COLO668 (cell line): Measurements from ENCODE around the gene RDH5.
"Not testable (repeated sequence)": the region's sequence is repeated elsewhere in the genome, so short reads cannot be mapped to it uniquely, and the experiment has no call there.

ENCODE experiments used
- DNase-seq: peaks from one replicate; lab custom pipeline; 2025; ENCODE audit not compliant: unreplicated experiment; lab: John Stamatoyannopoulos, UW

The RDH5 gene

GRCh38 chr12:55744340-55745030, 24.3 kb downstream of the RDH5 start:
- DNase-seq: no peak

GRCh38 chr12:55745361-55746173, 25.4 kb downstream of the RDH5 start:
- no peak for DNase-seq

- no peak for DNase-seq
Measured at GRCh38 chr12:55746174-55746912, 26.1 kb downstream of the RDH5 start.

GRCh38 chr12:55746913-55747231, 26.7 kb downstream of the RDH5 start:
- DNase-seq: no peak

GRCh38 chr12:55748230-55748993, 28.2 kb downstream of the RDH5 start:
- DNase-seq: no peak

GRCh38 chr12:55755246-55755645, 35.1 kb downstream of the RDH5 start:
- DNase-seq: no peak

GRCh38 chr12:55757701-55758100, 37.5 kb downstream of the RDH5 start:
- DNase-seq: no peak

GRCh38 chr12:55758575-55758974, 38.4 kb downstream of the RDH5 start:
- DNase-seq: not testable (repeated sequence)

- DNase-seq: no peak
Measured at GRCh38 chr12:55760663-55761062, 40.5 kb downstream of the RDH5 start.

- DNase-seq: no peak
Measured at GRCh38 chr12:55762646-55763045, 42.5 kb downstream of the RDH5 start.

GRCh38 chr12:55765736-55766290, 45.6 kb downstream of the RDH5 start:
- DNase-seq: peak; percentile 2

- DNase-seq: no peak
Measured at GRCh38 chr12:55767156-55767555, 47.0 kb downstream of the RDH5 start.

GRCh38 chr12:55771736-55772135, 51.5 kb downstream of the RDH5 start:
- DNase-seq: no peak
